GM06990 (cell line): ENCODE data around the gene SPACA7.

Source experiments
- DNase-seq: peaks from one replicate; pipeline ENCODE4 v3.0.0-alpha.2; 2011; ENCODE audit not compliant: insufficient read length; ENCODE audit errors: extremely low read depth
- H3K27me3 ChIP-seq: replicated peaks from 2 replicates; pipeline ENCODE4 v1.6.0; 2011; ENCODE audit warnings: low read length; ENCODE audit not compliant: control insufficient read depth, insufficient read depth
- H3K36me3 ChIP-seq: 2 replicates; pipeline ENCODE4 v1.5.1; 2011; ENCODE audit warnings: low read length; ENCODE audit not compliant: control insufficient read depth, insufficient read depth
- H3K4me3 ChIP-seq: replicated peaks from 2 replicates; pipeline ENCODE4 v1.5.1; 2011; ENCODE audit warnings: low read depth, mild to moderate bottlenecking, control low read depth, low read length
- TF ChIP-seq, protein P1 (sequence below): IDR thresholded peaks from 2 replicates; pipeline ENCODE4 v1.5.1; 2011; ENCODE audit warnings: low read length, control low read depth, mild to moderate bottlenecking, inconsistent platforms; ENCODE audit not compliant: insufficient read depth, poor library complexity, severe bottlenecking

SPACA7 gene

DNA sequence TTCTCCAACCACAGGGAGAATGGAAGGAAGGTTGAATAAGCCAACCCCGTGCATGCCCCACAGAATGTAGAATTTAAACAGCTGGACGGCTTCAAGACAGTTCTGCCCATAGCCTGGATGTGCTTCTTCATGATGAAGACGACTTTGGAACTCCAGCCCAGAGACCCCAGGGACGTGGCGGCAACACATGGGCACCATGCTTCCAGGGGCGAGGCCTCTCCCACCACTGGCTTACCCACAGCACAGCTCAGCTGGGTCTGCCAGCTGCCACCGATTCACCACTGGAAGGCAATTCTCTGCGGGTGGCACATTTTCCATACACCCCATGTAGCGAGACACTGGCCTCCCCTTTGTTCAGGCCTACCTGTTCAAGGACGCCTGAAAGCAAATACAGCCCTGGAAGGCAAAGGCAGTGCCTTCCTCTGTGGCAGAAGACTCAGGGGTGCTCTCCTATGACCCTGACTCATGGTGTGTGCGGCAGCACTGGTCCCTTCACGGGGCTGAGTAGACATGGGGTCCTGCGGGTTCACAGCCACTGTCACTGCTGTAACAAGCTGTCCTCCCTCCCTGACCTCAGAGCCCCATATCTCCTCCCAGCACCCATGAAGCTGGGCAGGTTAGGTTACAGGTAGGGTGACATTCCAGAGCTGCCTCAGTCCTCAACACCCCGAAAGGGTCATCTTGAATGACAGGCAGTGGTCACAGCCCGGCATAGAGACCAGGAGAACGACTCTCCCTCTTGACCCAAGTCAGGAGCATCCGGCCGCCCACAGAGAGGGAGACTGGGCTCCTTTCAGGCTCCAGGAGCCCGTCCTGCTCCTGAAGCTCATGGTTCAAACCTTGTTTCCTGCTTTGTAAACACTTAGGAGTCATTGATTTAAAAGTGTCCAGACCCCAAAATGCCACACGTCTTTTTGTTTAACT is 72.7 kb downstream of the SPACA7 start:
- TF ChIP-seq, protein P1, sequence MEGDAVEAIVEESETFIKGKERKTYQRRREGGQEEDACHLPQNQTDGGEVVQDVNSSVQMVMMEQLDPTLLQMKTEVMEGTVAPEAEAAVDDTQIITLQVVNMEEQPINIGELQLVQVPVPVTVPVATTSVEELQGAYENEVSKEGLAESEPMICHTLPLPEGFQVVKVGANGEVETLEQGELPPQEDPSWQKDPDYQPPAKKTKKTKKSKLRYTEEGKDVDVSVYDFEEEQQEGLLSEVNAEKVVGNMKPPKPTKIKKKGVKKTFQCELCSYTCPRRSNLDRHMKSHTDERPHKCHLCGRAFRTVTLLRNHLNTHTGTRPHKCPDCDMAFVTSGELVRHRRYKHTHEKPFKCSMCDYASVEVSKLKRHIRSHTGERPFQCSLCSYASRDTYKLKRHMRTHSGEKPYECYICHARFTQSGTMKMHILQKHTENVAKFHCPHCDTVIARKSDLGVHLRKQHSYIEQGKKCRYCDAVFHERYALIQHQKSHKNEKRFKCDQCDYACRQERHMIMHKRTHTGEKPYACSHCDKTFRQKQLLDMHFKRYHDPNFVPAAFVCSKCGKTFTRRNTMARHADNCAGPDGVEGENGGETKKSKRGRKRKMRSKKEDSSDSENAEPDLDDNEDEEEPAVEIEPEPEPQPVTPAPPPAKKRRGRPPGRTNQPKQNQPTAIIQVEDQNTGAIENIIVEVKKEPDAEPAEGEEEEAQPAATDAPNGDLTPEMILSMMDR, result no peak
- H3K4me3 ChIP-seq, result no peak overlapping the region
- H3K36me3 ChIP-seq, result no peaks in the 10 kb centered on the region
- no peaks in the 10 kb centered on the region for H3K27me3 ChIP-seq
- no peak for DNase-seq

GRCh38 chr13:112449545-112449930 is 73.4 kb downstream of the SPACA7 start:
- H3K36me3 ChIP-seq, result no peaks in the 10 kb centered on the region
- TF ChIP-seq, protein P1, result no peak
- H3K4me3 ChIP-seq, result no peak overlapping the region
- no peaks in the 10 kb centered on the region for H3K27me3 ChIP-seq
- DNase-seq, result no peak

GRCh38 chr13:112450118-112450903 is 74.2 kb downstream of the SPACA7 start:
- DNase-seq, result no peak
- Histone ChIP-seq H3K4me3 (no peak overlapping the region), H3K27me3 (no peaks in the 10 kb centered on the region), H3K36me3 (no peaks in the 10 kb centered on the region)
- TF ChIP-seq, protein P1, result no peak

DNA sequence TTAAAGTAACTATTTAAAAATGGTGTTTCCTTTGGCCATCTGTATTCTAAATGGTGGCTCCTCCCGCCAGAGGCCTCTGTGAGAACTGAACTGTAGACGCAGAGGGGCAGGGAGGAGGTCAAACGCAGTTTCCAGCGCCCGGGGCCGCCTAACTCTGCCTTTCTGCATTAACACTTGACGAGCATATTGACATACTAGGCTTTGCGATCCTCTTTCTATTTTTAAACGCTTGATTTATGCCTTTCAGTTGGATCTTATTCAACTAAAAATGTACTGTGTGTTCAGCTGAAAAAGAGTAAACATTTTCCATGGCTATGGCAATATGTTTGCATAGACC is 74.7 kb downstream of the SPACA7 start:
- no peaks in the 10 kb centered on the region for H3K27me3 ChIP-seq
- no peak for DNase-seq
- TF ChIP-seq, protein P1, result no peak

DNA sequence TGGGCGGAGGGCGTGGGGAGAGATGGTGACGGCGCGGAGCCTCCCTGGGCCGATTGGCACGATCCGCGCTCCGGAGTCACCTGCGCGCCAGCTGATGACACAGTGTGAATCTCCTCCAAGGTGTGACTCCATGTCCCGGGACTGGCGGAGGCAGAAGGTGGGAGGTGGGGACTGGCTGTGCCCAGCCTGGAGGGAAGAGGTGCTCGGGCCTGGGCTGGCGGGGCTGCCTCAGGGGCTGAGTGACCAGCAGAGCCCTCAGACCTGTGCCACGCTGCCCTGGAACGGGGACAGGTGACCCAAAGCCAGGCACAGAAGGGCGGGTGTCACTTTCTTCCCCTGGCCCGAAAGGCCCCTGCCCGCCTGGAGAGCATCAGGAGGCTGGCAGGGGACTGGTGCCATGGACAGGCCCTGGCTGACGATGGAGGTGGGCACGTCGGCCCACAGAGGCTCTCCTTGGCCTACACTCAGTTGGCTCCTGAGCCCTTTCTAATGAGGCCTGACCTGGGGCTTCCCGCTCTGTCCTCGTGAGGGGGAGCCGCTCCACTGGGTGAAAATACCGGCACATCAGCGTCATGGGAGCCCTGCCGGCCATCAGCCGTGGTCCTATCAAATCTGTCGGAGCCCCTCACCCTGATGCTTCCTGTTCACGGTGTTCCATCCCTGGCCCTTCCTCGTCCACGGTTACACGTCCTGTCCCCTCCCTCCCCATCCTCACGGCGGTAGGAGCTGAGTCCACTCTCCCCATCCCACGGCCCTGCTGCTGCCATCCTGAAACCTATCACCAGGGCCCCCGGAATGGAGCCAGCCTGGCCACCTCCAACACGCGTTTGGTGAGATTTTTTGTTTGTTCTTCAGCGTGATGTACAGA is 75.6 kb downstream of the SPACA7 start:
- no peaks in the 10 kb centered on the region for H3K36me3 ChIP-seq
- no peak for DNase-seq
- H3K27me3 ChIP-seq, result no peaks in the 10 kb centered on the region
- H3K4me3 ChIP-seq, result no peak overlapping the region
- TF ChIP-seq, protein P1, result no peak

More for the DNA sequence above, 74.7 kb downstream of the SPACA7 start:
- no peak overlapping the region for H3K4me3 ChIP-seq
- no peaks in the 10 kb centered on the region for H3K36me3 ChIP-seq
